ENCODE measurements around the gene DIP2C.
"Not testable (repeated sequence)": the region's sequence is repeated elsewhere in the genome, so short reads cannot be mapped to it uniquely, and the experiment has no call there.

The DIP2C gene

GRCh38 chr10:482848-483247, 206.6 kb downstream of the DIP2C start:
- DNase-seq (ENCODE audit: low read depth in 1 of 2, low spot score in 1 of 2): no peak

- DNase-seq (ENCODE audit: low read depth in 1 of 2, low spot score in 1 of 2): no peak
Observed at GRCh38 chr10:482051-482501, 207.4 kb downstream of the DIP2C start.

GRCh38 chr10:481628-482027, 207.8 kb downstream of the DIP2C start:
- no peak for DNase-seq (ENCODE audit: low read depth in 1 of 2, low spot score in 1 of 2)

- DNase-seq (ENCODE audit: low read depth in 1 of 2, low spot score in 1 of 2): no peak
Observed at GRCh38 chr10:480928-481552, 208.4 kb downstream of the DIP2C start.

GRCh38 chr10:480498-480927, 209.0 kb downstream of the DIP2C start:
- DNase-seq (ENCODE audit: low read depth in 1 of 2, low spot score in 1 of 2): no peak

- DNase-seq (ENCODE audit: low read depth in 1 of 2, low spot score in 1 of 2): not testable (repeated sequence)
Observed at GRCh38 chr10:479706-480497, 209.6 kb downstream of the DIP2C start.

- DNase-seq (ENCODE audit: low read depth in 1 of 2, low spot score in 1 of 2): no peak
Observed at GRCh38 chr10:478471-479245, 210.8 kb downstream of the DIP2C start.

GRCh38 chr10:477620-478019, 211.8 kb downstream of the DIP2C start:
- DNase-seq (ENCODE audit: low read depth in 1 of 2, low spot score in 1 of 2): no peak

- DNase-seq (ENCODE audit: low read depth in 1 of 2, low spot score in 1 of 2): no peak
Observed at GRCh38 chr10:476455-476780, 213.1 kb downstream of the DIP2C start.

GRCh38 chr10:475709-476454, 213.6 kb downstream of the DIP2C start:
- no peak for DNase-seq (ENCODE audit: low read depth in 1 of 2, low spot score in 1 of 2)

GRCh38 chr10:474946-475345, 214.5 kb downstream of the DIP2C start:
- no peak for DNase-seq (ENCODE audit: low read depth in 1 of 2, low spot score in 1 of 2)

GRCh38 chr10:474406-474805, 215.1 kb downstream of the DIP2C start:
- DNase-seq (ENCODE audit: low read depth in 1 of 2, low spot score in 1 of 2): no peak

- DNase-seq (ENCODE audit: low read depth in 1 of 2, low spot score in 1 of 2): no peak
Observed at GRCh38 chr10:472241-472910, 217.1 kb downstream of the DIP2C start.

GRCh38 chr10:470339-471003, 219.0 kb downstream of the DIP2C start:
- DNase-seq (ENCODE audit: low read depth in 1 of 2, low spot score in 1 of 2): no peak

- no peak for DNase-seq (ENCODE audit: low read depth in 1 of 2, low spot score in 1 of 2)
Observed at GRCh38 chr10:469947-470338, 219.5 kb downstream of the DIP2C start.

- no peak for DNase-seq (ENCODE audit: low read depth in 1 of 2, low spot score in 1 of 2)
Observed at GRCh38 chr10:459743-460142, 229.7 kb downstream of the DIP2C start.

- DNase-seq (ENCODE audit: low read depth in 1 of 2, low spot score in 1 of 2): no peak
Observed at GRCh38 chr10:458421-458851, 231.0 kb downstream of the DIP2C start.

- DNase-seq (ENCODE audit: low read depth in 1 of 2, low spot score in 1 of 2): no peak
Observed at GRCh38 chr10:456486-456885, 233.0 kb downstream of the DIP2C start.

GRCh38 chr10:454860-455259, 234.6 kb downstream of the DIP2C start:
- no peak for DNase-seq (ENCODE audit: low read depth in 1 of 2, low spot score in 1 of 2)

- no peak for DNase-seq (ENCODE audit: low read depth in 1 of 2, low spot score in 1 of 2)
Observed at GRCh38 chr10:453647-454046, 235.8 kb downstream of the DIP2C start.
